ENCODE results near the gene ACOX2.

ACOX2 gene

DNA sequence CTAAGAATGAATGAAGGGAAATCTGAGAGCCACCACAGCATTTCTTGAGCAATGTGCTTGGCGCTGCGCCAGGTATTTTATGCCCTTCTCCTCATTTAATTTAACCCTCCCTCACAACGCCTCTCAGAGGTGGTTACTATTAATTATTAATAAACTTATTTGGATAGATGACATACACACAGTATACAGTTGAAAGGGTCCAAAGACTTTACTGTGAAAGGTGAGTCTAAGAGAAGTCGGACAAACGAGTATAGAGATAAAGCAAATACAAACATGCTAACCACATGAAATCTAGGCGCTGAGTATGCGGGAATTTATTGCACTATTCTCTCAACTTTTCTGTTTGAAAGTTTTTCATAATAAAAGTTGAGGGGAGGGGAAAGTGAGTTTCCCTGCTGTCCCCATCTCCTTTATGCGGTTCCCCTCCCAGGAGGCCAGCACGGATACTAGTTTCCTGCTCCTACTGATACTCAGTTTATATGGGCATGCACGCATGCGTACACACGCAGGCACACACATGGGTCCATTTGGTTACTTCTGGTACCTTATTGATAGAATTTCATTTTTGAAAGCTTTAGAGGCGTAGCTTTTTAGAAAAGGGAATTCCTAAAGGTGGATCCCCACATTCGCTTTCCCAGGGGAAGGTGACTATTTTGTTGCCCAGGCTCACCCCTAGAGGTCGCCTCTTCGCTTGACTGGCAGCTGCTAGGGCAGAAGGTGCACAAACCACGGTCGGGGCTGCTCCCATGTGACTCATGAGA lies 73.6 kb downstream of the ACOX2 start:
- Histone ChIP-seq H3K79me2 (ENCODE audit: low read length) (no peaks in the 10 kb centered on the region), H3K36me3 (replicated peaks; ENCODE audit: low read depth, low read length) (no peaks in the 10 kb centered on the region), H3K9ac (ENCODE audit: low read length) (peak overlapping the region; percentile 38), H2AFZ (ENCODE audit: low read depth, low read length) (peak overlapping the region; percentile 92), H3K27ac (ENCODE audit: low read length) (no peak overlapping the region), H3K4me2 (ENCODE audit: low read length) (peak overlapping the region; percentile 77), H4K20me1 (ENCODE audit: insufficient read depth, low read length) (no peaks in the 10 kb centered on the region), H3K4me3 (ENCODE audit: low read length) (peak overlapping the region; percentile 69), H3K4me1 (ENCODE audit: low read length) (peaks cover 14% of the 10 kb centered on the region), H3K27me3 (ENCODE audit: low read depth, low read length) (no peaks in the 10 kb centered on the region), H3K9me3 (ENCODE audit: insufficient read depth, low read length) (no peaks in the 10 kb centered on the region)
- TF ChIP-seq CTCF (IDR thresholded peaks at IDR 0.05; ENCODE audit: low read depth, low read length) (peak; percentile 99), EZH2phosphoT487 (IDR thresholded peaks at IDR 0.05; ENCODE audit: low read depth) (no peak)

GRCh38 chr3:58462829-58463180 lies 74.2 kb downstream of the ACOX2 start:
- Histone ChIP-seq H3K4me1 (ENCODE audit: low read length) (peaks cover 14% of the 10 kb centered on the region), H3K27ac (ENCODE audit: low read length) (no peak overlapping the region), H3K4me3 (ENCODE audit: low read length) (no peak overlapping the region), H3K27me3 (ENCODE audit: low read depth, low read length) (no peaks in the 10 kb centered on the region), H4K20me1 (ENCODE audit: insufficient read depth, low read length) (no peaks in the 10 kb centered on the region), H2AFZ (ENCODE audit: low read depth, low read length) (peak overlapping the region; percentile 92), H3K9me3 (ENCODE audit: insufficient read depth, low read length) (no peaks in the 10 kb centered on the region), H3K79me2 (ENCODE audit: low read length) (no peaks in the 10 kb centered on the region), H3K9ac (ENCODE audit: low read length) (no peak overlapping the region), H3K4me2 (ENCODE audit: low read length) (no peak overlapping the region; the same call in 1 of the 2 replicates), H3K36me3 (replicated peaks; ENCODE audit: low read depth, low read length) (no peaks in the 10 kb centered on the region)
- TF ChIP-seq EZH2phosphoT487 (IDR thresholded peaks at IDR 0.05; ENCODE audit: low read depth) (no peak), CTCF (IDR thresholded peaks at IDR 0.05; ENCODE audit: low read depth, low read length) (no peak)

DNA sequence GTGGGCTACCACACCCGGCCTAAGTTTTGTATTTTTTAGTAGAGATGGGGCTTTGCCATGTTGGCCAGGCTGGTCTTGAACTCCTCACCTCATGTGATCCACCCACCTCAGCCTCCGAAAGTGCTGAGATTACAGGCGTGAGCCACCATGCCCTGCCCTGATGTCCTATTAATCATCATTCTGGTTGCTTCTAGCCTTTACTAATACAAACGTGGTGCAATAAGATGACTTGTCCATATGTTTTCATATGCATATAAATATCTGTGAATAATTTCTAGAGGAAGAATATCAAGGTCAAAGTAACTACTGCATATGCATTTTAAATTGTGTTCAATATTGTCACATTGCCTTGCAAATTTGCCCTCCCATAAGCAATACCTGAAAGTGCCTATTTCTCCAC lies 77.8 kb downstream of the ACOX2 start:
- TF ChIP-seq CTCF (IDR thresholded peaks at IDR 0.05; ENCODE audit: low read depth, low read length) (no peak), EZH2phosphoT487 (IDR thresholded peaks at IDR 0.05; ENCODE audit: low read depth) (no peak)
- H3K36me3 ChIP-seq (replicated peaks; ENCODE audit: low read depth, low read length), result no peaks in the 10 kb centered on the region
- no peak overlapping the region for H2AFZ ChIP-seq (ENCODE audit: low read depth, low read length)
- peaks cover 9% of the 10 kb centered on the region for H3K4me1 ChIP-seq (ENCODE audit: low read length)
- H3K4me3 ChIP-seq (ENCODE audit: low read length), result no peak overlapping the region
- no peak overlapping the region for H3K4me2 ChIP-seq (ENCODE audit: low read length)
- peaks cover 9% of the 10 kb centered on the region; the same call in 1 of the 2 replicates for H3K9me3 ChIP-seq (ENCODE audit: insufficient read depth, low read length)
- H3K27ac ChIP-seq (ENCODE audit: low read length), result no peak overlapping the region
- H3K27me3 ChIP-seq (ENCODE audit: low read depth, low read length), result no peaks in the 10 kb centered on the region
- no peaks in the 10 kb centered on the region for H3K79me2 ChIP-seq (ENCODE audit: low read length)
- H3K9ac ChIP-seq (ENCODE audit: low read length), result no peak overlapping the region
- H4K20me1 ChIP-seq (ENCODE audit: insufficient read depth, low read length), result no peaks in the 10 kb centered on the region

Data from OCI-LY3 (cell line).